Stimulated activated CD8-positive, alpha-beta memory T cell treated with anti-CD3 and anti-CD28 coated beads, Interleukin-15, amount 100 ng/mL, for 4 hours (primary cell): ENCODE results near the gene SLC38A4.
"Not testable (repeated sequence)": the region's sequence is repeated elsewhere in the genome, so short reads cannot be mapped to it uniquely, and the experiment has no call there.

Experiments used
- DNase-seq, 2 donors: peaks; one replicate each; pipeline ENCODE4 v3.0.0-alpha.2; 2020; ENCODE audit warnings: low read depth in 2 of 2

Gene SLC38A4

GRCh38 chr12:46825591-46826414 lies at the start of gene SLC38A4:
Gene SLC38A4, minus strand, starts transcription at chr12:46825997. Its CDS starts 32,926 bp downstream, at chr12:46793071.
- DNase-seq: no peak

GRCh38 chr12:46875095-46875494 lies 49.3 kb upstream of the SLC38A4 start:
- DNase-seq: no peak

GRCh38 chr12:46874642-46875041 lies 48.8 kb upstream of the SLC38A4 start:
- no peak for DNase-seq

GRCh38 chr12:46872135-46872534 lies 46.3 kb upstream of the SLC38A4 start:
- no peak for DNase-seq

- no peak for DNase-seq
Measured at GRCh38 chr12:46865311-46865710, 39.5 kb upstream of the SLC38A4 start.

- no peak for DNase-seq
Measured at GRCh38 chr12:46858368-46858767, 32.6 kb upstream of the SLC38A4 start.

GRCh38 chr12:46857486-46857885 lies 31.7 kb upstream of the SLC38A4 start:
- no peak for DNase-seq

GRCh38 chr12:46855760-46856159 lies 30.0 kb upstream of the SLC38A4 start:
- no peak for DNase-seq

- DNase-seq: not testable (repeated sequence)
Measured at GRCh38 chr12:46854188-46854587, 28.4 kb upstream of the SLC38A4 start.

- not testable (repeated sequence) for DNase-seq
Measured at GRCh38 chr12:46848792-46849191, 23.0 kb upstream of the SLC38A4 start.

- no peak for DNase-seq
Measured at GRCh38 chr12:46847001-46847400, 21.2 kb upstream of the SLC38A4 start.

- no peak for DNase-seq
Measured at GRCh38 chr12:46843811-46844210, 18.0 kb upstream of the SLC38A4 start.

GRCh38 chr12:46841891-46842290 lies 16.1 kb upstream of the SLC38A4 start:
- DNase-seq: no peak

- no peak for DNase-seq
Measured at GRCh38 chr12:46839964-46840363, 14.2 kb upstream of the SLC38A4 start.

GRCh38 chr12:46839232-46839631 lies 13.4 kb upstream of the SLC38A4 start:
- no peak for DNase-seq

GRCh38 chr12:46835785-46836184 lies 10.0 kb upstream of the SLC38A4 start:
- no peak for DNase-seq

GRCh38 chr12:46832130-46832704 lies 6.4 kb upstream of the SLC38A4 start:
- DNase-seq: no peak

GRCh38 chr12:46831335-46832129 lies 5.7 kb upstream of the SLC38A4 start:
- DNase-seq: no peak

GRCh38 chr12:46830731-46831334 lies 5.0 kb upstream of the SLC38A4 start:
- no peak for DNase-seq

GRCh38 chr12:46824709-46825108 lies 1.1 kb downstream of the SLC38A4 start:
- no peak for DNase-seq

GRCh38 chr12:46818642-46819041 lies 7.2 kb downstream of the SLC38A4 start:
- no peak for DNase-seq

- no peak for DNase-seq
Measured at GRCh38 chr12:46815809-46816208, 10.0 kb downstream of the SLC38A4 start.
